ENCODE data around the gene NOSIP.

NOSIP gene

DNA sequence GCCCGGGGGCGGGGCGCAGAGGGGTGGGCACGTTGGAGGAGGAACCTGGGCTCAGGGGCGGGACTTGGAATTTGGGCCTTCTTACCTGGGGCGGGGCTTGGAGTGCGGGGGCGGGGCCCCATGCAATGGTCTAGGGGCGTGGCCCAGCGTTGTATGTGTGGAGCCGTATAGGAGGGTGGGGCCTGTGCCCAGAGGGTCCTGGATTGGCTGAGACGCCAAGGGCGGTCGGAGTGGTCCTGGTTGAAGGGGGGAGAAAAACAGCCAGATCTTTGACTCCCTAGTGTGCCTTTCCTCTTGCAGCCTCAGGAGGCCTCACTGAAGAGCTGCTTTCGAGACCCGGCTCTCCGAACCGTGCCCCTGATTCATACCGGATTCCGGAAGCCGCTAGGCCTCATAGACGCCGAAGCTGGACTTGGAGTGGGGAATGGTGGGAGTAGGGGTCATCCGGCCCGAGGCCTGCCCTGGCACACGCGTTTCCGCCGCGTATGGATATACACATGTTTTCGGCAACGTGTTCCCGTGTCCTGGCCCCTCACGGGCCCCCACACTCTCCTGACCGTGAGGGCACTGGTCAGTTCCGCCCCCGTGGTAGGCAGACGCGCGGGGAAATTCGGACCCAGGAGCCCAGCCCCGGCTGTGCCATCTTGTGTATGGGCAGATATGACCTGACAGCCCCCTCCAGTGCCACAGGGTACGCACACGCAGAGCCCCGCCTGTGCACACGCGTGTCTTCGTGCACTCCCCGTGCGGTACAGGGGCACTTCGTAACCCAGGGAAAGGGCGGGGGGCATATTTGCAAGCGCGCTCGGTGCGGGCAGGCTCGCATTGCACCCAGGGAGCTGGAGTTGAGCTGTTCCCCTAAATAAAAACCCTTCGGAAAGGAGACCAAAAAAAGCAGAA, 10.0 kb upstream of the NOSIP start:
- Mint-ChIP-seq H3K36me3 (peaks cover 16% of the 10 kb centered on the region), H3K27ac (peak overlapping the region; percentile 89), H3K9me3 (no peaks in the 10 kb centered on the region), H3K4me3 (peak overlapping the region; percentile 73), H3K27me3 (no peaks in the 10 kb centered on the region), H3K4me1 (peaks cover 36% of the 10 kb centered on the region)
- ATAC-seq = peak; percentile 91

DNA sequence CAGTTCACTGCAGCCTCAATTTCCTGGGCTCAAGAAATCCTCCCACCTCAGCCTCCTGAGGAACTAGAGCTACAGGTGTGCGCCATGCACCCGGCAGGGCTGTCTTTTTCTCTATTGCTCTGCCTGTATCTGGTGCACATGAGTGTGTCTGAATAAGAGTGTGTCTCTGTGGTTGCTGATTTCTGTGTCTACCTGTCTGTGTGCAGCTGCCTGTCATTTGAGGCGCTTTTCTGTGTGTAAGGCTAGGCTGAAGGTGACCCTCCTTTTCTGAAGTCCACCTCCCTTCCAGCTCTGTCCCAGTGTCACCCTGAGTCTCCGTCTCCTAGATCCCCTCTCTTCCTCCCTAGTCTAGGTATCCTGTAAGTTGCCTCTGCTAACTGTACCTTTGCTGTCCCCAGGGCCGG, 9.1 kb upstream of the NOSIP start:
- Mint-ChIP-seq H3K4me1 (peaks cover 32% of the 10 kb centered on the region), H3K27ac (peak overlapping the region; percentile 89), H3K4me3 (no peak overlapping the region), H3K27me3 (no peaks in the 10 kb centered on the region), H3K36me3 (peaks cover 11% of the 10 kb centered on the region), H3K9me3 (no peaks in the 10 kb centered on the region)
- ATAC-seq = no peak

DNA sequence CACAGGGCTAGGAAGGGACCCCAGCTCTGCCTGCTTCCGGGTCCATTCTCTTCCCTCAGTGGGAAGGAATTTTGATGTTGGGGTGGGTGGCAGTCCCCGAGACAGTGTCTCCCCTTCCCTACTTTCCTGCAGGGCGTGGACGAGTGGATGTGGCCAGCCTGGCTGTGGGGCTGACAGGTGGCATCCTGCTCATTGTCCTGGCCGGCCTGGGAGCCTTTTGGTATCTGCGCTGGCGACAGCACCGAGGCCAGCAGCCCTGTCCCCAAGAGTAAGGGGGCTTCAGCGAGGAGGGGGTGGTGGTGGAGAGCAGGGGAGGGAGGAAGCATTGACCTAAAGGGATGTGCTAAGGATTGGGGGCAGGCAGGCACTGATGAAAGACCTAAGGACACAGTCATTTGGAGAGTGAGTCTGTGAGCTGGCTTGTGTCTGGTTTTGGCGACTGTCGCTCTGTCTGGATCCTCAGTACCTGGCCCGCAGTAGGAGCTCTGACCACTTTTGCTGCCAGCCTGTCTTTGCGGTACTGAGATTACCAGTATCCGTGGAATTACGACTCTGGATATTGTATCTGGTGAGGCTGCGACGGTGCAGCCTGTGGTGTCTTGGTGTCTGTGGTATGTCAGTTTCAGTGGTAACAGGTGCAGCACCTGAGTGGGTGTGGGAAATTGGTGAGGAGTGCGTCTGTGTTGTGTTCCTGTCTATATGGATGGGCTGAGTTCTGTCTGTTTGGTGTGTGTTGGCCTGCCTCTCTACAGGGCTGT, 8.2 kb upstream of the NOSIP start:
- H3K27ac Mint-ChIP-seq = peak overlapping the region; percentile 20
- no peaks in the 10 kb centered on the region for H3K9me3 Mint-ChIP-seq
- peaks cover 2% of the 10 kb centered on the region for H3K36me3 Mint-ChIP-seq
- peaks cover 22% of the 10 kb centered on the region for H3K4me1 Mint-ChIP-seq
- no peaks in the 10 kb centered on the region for H3K27me3 Mint-ChIP-seq
- no peak overlapping the region for H3K4me3 Mint-ChIP-seq
- ATAC-seq = no peak

DNA sequence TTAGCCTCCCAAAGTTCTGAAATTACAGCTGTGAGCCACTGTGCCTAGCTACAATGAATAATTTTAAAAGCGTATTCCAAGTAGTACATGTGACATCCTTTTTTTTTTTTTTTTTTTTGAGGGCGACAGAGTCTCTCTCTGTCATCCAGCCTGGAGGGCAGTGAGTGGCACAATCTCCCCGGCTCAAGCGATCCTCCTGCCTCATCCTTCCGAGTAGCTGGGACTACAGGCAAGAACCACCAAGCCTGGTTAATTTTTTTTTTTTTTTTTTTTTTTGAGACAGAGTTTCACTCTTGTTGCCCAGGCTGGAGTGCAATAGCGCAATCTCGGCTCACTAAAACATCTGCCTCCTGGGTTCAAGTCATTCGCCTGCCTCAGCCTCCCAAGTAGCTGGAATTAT, 6.9 kb upstream of the NOSIP start:
- Mint-ChIP-seq H3K27ac (no peak overlapping the region), H3K36me3 (no peaks in the 10 kb centered on the region), H3K27me3 (no peaks in the 10 kb centered on the region), H3K9me3 (no peaks in the 10 kb centered on the region), H3K4me3 (no peak overlapping the region), H3K4me1 (peaks cover 9% of the 10 kb centered on the region)
- ATAC-seq = no peak

DNA sequence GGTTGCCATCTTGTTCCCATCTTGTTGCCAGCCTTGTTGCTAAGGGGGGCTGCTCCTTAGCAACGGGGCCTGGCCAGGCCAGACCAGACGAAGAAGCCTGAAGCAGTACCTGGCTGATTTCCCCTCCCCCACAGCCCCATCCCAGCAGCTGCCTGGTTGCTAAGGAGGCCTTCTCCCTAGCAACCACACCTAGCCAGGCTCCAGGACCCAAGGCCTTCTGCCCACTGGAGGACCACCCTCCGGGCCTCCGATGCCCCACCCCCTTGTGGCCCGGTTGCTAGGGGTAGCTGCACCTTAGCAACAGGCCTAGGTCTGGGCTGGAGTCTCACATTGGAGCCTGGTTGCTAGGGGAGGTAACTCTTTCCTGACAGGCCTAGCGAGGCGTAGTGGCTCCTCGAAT, 4.7 kb upstream of the NOSIP start:
- no peaks in the 10 kb centered on the region for H3K27me3 Mint-ChIP-seq
- no peak overlapping the region for H3K27ac Mint-ChIP-seq
- peaks cover 15% of the 10 kb centered on the region for H3K4me1 Mint-ChIP-seq
- no peak overlapping the region for H3K4me3 Mint-ChIP-seq
- no peaks in the 10 kb centered on the region for H3K9me3 Mint-ChIP-seq
- no peaks in the 10 kb centered on the region for H3K36me3 Mint-ChIP-seq
- ATAC-seq = no peak

DNA sequence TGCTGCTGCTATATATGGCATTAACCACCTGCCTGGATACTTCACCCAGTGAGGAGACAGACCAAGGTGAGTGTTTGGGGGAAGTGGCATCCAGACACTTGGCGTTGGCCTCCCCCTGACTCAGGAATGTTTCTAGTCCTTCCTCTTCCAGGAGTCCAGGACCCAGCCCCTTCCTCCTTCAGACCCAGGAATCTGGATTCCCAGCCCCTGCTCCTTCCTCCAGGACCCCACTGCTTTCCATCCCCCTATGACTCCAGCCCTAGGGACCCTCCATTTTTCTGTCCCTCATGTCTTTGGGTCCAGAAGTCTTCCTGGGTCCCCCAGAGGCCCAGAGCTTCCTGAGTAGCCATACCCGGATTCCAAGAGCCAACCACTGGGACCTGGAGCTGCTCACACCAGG, 2.9 kb upstream of the NOSIP start:
- Mint-ChIP-seq H3K36me3 (no peaks in the 10 kb centered on the region), H3K4me3 (no peak overlapping the region), H3K4me1 (peaks cover 9% of the 10 kb centered on the region), H3K9me3 (no peaks in the 10 kb centered on the region), H3K27ac (no peak overlapping the region), H3K27me3 (no peaks in the 10 kb centered on the region)
- no peak for ATAC-seq

DNA sequence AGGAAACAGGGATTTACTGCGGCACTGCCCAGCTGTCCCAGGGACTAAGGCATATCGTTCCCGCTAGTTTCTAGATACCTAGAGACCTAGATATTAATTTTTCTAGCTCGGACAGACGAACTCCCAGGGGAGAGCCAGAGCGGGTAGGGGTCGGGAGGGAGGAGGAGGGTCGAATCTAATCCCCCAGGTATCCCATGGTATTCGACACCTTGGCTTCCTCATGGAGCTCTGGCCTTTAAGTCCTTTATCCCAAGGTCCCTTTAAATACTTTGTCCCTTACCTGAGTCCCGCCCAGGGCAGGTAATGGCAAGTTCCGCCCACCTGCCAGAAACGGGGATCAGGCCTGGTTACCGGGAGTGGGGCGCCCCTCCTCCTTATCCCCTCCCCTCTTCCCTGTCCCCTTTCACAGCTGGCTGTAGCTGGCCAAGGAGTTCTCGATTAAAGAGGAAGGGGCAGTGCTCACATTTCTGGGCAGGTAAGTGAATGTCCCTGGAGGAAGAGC, 702 bp upstream of the NOSIP start, which contains the start of gene PRRG2:
PRRG2 (plus strand) TSS at position 310 of the 502 bp plus-strand sequence. CDS start 1,904 bp downstream, outside the sequence.
- peak within 1 kb of the TSS; percentile 80 for H3K27ac Mint-ChIP-seq
- no peaks in the 10 kb centered on the region for H3K9me3 Mint-ChIP-seq
- no peak for ATAC-seq
- peak within 1 kb of the TSS; percentile 87 for H3K4me3 Mint-ChIP-seq
- H3K4me1 Mint-ChIP-seq = peaks cover 9% of the 10 kb centered on the region
- no peaks in the 10 kb centered on the region for H3K36me3 Mint-ChIP-seq
- H3K27me3 Mint-ChIP-seq = no peaks in the 10 kb centered on the region

DNA sequence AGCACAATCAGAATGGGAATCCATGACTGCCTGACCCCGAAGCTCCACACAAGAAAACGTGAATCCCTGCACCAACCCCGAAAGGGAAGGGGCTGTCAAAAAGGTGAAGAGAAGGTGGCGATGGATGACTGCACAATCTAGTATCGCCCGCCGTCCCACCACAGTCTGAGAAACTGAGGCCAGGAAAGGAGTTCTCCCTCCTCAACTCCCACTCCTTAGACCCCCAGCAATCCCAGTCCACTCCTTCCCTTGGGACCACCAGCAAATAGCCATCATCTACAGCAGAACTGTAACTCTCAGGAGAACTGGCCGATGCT, 451 bp downstream of the NOSIP start:
- peak overlapping the region; percentile 80 for H3K27ac Mint-ChIP-seq
- no peaks in the 10 kb centered on the region for H3K36me3 Mint-ChIP-seq

DNA sequence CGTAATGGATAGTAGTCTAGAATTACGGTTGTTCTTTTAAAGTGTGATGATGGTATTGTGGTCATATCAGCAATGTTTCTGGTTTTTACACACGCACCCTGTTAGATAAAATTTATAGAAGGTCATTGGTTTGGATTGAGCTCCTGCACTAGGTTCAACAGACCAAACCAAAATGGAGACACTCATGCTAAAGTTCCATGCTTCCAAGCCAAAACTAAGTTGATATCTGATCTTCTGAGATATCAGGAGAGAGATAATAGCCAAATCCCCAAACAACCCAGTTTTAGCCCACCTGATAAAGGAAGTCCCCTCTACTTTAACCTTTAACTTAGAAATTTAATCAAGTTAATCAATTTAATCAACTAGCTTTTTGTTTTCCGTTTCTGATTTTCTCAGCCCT, 1.2 kb downstream of the NOSIP start:
- no peak overlapping the region for H3K27ac Mint-ChIP-seq
- H3K4me1 Mint-ChIP-seq = peaks cover 9% of the 10 kb centered on the region
- no peaks in the 10 kb centered on the region for H3K27me3 Mint-ChIP-seq
- no peaks in the 10 kb centered on the region for H3K36me3 Mint-ChIP-seq
- no peaks in the 10 kb centered on the region for H3K9me3 Mint-ChIP-seq
- H3K4me3 Mint-ChIP-seq = peak overlapping the region; percentile 87
- no peak for ATAC-seq

More for the DNA sequence above, 451 bp downstream of the NOSIP start:
- Mint-ChIP-seq H3K4me1 (peaks cover 9% of the 10 kb centered on the region), H3K4me3 (peak overlapping the region; percentile 87), H3K27me3 (no peaks in the 10 kb centered on the region), H3K9me3 (no peaks in the 10 kb centered on the region)
- ATAC-seq = no peak

DNA sequence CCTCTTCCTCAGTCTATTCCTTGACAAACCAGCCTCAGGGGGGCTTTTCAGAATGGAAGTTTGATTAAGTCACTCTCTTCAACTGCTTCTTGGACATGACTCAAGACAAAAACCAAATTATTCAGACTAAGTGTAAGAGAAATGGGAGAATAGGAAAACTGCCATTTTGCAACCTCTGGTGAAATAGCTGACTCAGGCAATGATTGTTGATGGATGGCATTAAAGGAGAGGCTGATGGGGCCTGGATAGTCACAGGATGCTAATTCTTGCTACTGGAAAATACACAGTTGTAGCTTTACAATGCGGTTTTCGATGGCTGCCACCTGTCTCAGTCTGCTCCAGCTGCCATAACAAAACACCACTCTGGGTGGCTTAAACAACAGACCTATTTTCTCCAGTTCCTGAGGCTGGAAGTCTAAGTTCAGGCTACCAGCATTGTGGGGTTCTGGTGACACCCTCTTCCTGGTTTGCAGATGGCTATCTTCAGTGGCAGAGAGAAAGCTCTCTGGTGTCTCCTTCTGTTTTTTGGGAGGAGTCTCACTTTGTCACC, 6.1 kb downstream of the NOSIP start:
- no peaks in the 10 kb centered on the region for H3K9me3 Mint-ChIP-seq
- no peak overlapping the region for H3K4me3 Mint-ChIP-seq
- ATAC-seq = no peak
- H3K27me3 Mint-ChIP-seq = no peaks in the 10 kb centered on the region
- peaks cover 13% of the 10 kb centered on the region for H3K4me1 Mint-ChIP-seq
- no peaks in the 10 kb centered on the region for H3K36me3 Mint-ChIP-seq
- no peak overlapping the region for H3K27ac Mint-ChIP-seq

DNA sequence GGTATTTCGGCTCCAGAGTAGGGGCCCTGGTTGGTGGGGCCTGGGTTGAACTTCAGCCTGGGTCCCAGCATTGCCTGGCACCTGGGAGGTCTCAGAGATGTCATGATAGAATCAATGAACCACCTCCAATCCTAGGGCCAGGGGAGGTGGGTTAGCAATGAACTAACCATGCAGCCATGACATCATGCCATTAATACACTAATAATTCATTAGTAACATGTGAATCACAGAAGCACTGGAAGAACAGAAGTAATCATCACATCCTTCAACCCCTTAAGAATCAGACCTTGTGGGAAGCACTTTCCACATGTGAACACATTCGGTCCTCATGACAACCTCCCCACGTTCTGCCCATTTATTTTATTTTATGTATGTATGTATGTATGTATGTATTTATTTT, 6.9 kb downstream of the NOSIP start:
- H3K36me3 Mint-ChIP-seq = no peaks in the 10 kb centered on the region
- no peak overlapping the region for H3K27ac Mint-ChIP-seq
- H3K4me1 Mint-ChIP-seq = peaks cover 16% of the 10 kb centered on the region
- no peaks in the 10 kb centered on the region for H3K27me3 Mint-ChIP-seq
- H3K4me3 Mint-ChIP-seq = no peak overlapping the region
- H3K9me3 Mint-ChIP-seq = no peaks in the 10 kb centered on the region
- ATAC-seq = no peak

DNA sequence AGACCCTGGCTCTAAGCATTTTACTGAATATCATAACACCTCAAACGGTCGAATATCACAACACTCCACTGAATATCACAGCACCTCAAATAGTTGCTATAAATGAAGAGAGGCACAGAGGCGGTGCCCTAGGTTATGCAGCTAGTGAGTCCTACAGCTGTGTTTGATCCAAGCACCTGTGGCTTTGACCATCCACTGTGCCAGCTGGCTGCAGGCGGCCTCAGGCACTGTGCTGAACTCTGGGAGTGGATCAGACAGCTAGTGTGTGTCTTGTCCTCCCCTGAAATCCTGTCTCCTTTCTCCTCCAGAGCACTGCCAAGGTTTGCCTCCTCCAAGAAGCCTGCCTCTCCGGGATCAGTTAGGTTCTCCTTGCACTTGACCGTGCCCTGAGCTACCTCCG, 7.3 kb downstream of the NOSIP start:
- Mint-ChIP-seq H3K4me3 (no peak overlapping the region), H3K9me3 (no peaks in the 10 kb centered on the region), H3K4me1 (peaks cover 21% of the 10 kb centered on the region), H3K27ac (no peak overlapping the region), H3K27me3 (no peaks in the 10 kb centered on the region), H3K36me3 (no peaks in the 10 kb centered on the region)
- ATAC-seq = no peak

DNA sequence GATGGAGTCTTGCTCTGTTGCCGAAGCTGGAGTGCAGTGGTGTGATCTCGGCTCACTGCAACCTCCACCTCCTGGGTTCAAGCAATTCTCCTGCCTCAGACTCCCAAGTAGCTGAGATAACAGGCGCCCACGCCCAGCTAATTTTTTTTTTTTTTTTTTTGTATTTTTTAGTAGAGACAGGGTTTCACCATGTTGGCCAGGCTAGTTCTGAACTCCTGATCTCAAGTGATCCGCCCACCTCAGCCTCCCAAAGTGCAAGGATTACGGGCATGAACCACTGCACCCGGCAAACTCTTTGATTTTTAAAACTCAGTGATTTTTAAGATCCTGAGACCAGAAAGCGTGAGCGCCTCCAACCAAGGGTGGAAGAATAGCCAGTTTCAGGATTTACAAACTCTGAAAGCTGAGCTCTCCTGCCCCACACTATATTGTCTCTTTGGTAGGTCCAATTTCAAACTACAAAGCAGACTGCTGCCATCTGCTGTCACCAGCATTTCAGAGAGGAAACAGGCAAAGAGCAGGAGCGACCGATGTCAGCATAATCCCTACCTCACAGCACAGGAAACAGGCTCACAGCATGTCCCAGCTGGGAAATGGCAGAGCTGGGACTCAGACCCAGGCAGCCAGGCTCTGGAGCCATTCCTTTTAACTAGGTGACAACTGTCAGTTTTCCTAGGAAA, 9.2 kb downstream of the NOSIP start:
- Mint-ChIP-seq H3K27ac (peak overlapping the region; percentile 17), H3K9me3 (no peaks in the 10 kb centered on the region), H3K4me3 (no peak overlapping the region), H3K4me1 (peaks cover 30% of the 10 kb centered on the region), H3K36me3 (no peaks in the 10 kb centered on the region), H3K27me3 (no peaks in the 10 kb centered on the region)
- ATAC-seq = no peak

DNA sequence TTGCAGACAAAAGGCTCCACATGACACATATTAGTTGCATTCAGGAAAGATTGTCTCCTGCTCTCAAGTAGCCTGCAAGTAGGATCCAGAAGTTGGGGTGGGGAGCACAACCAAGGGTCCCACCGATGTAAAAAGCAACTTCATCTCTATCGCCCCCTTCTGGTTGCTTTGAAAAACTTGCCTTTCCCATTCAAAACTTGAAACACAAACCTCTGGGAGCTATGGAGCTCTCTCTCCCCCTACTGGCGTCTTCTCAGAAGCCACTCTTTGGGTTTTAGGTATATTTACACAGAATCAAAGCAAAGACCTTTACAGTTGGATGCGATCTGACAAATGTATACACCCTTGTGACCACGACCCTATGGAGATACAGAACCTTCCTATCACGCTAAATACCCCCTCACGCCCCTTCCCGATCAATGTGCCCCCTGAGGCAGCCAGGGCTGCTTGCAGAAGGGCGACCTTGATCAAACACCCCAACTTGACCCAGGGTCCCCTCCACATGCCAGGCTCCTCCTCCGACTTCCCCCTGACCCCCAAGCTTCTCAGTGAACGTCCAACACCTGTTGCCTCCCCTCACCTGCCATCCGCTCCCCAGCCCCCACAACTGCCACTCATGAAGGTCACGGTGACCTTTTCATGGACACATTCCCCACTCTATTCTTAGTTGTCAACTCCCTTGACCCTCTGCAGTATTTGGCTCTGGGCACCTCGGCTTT, 10.1 kb downstream of the NOSIP start:
- Mint-ChIP-seq H3K27ac (peak overlapping the region; percentile 17), H3K4me1 (peaks cover 31% of the 10 kb centered on the region), H3K4me3 (no peak overlapping the region), H3K27me3 (no peaks in the 10 kb centered on the region), H3K9me3 (no peaks in the 10 kb centered on the region), H3K36me3 (no peaks in the 10 kb centered on the region)
- peak; percentile 76 for ATAC-seq
